RWPE1 (cell line): ENCODE data around the gene LMO2.

Experiments used
- CTCF ChIA-PET: fragments of 350-600 bp; sonication (Branson Sonifier 250); formaldehyde crosslinking; extraction: SDS; loops from one replicate; lab custom pipeline; 2021; lab: Yijun Ruan, JAX
- POLR2A ChIA-PET: fragments of 400-600 bp; formaldehyde crosslinking; extraction: SDS; loops from one replicate; lab custom pipeline; 2020; ENCODE audit warnings: antibody characterized with exemption; ENCODE audit not compliant: low non-redundant PET; lab: Yijun Ruan, JAX
- DNase-seq: peaks from one replicate; pipeline ENCODE4 v3.0.0; 2012; ENCODE audit warnings: low spot score
- H3K27ac ChIP-seq: fragments of 450-650 bp; 2 replicates; pipeline ENCODE4 v1.5.1; 2017
- CTCF ChIP-seq: fragments of 450-650 bp; conservative IDR thresholded peaks from 2 replicates; pipeline ENCODE4 v1.5.1; 2017; ENCODE audit warnings: low read depth, mild to moderate bottlenecking

LMO2 gene

GRCh38 chr11:33867996-33868646 lies 23.8 kb downstream of the LMO2 start:
- TF ChIP-seq CTCF, result no peak
- POLR2A ChIA-PET, result interaction anchor here (0.6 kb wide), 1 partner anchor 153 kb away, joined by 3 read pairs; no protein-coding TSS in a partner anchor
- CTCF ChIA-PET, result interaction anchor here (1.1 to 2.0 kb wide), 3 partner anchors 10 to 104 kb away, joined by 3 to 5 read pairs (median 5); no protein-coding TSS in a partner anchor
- H3K27ac ChIP-seq, result no peak overlapping the region
- DNase-seq, result no peak

- no peak for TF ChIP-seq CTCF
- POLR2A ChIA-PET, result interaction anchor here (0.6 kb wide), 1 partner anchor 153 kb away, joined by 3 read pairs; no protein-coding TSS in a partner anchor
- DNase-seq, result no peak
- no peak overlapping the region for H3K27ac ChIP-seq
- CTCF ChIA-PET, result interaction anchor here (0.9 to 1.1 kb wide), 2 partner anchors 10 to 441 kb away, joined by 5 read pairs; no protein-coding TSS in a partner anchor
These were observed 24.3 kb downstream of the LMO2 start for GRCh38 chr11:33867561-33867960.

GRCh38 chr11:33866936-33867335 lies 24.9 kb downstream of the LMO2 start:
- no peak overlapping the region for H3K27ac ChIP-seq
- no peak for TF ChIP-seq CTCF
- POLR2A ChIA-PET, result no interaction called here
- DNase-seq, result no peak
- CTCF ChIA-PET, result interaction anchor here (0.9 to 1.0 kb wide), 2 partner anchors 104 to 442 kb away, joined by 5 to 7 read pairs; no protein-coding TSS in a partner anchor

GRCh38 chr11:33864479-33864878 lies 27.4 kb downstream of the LMO2 start:
- DNase-seq, result no peak
- POLR2A ChIA-PET, result no interaction called here
- H3K27ac ChIP-seq, result no peak overlapping the region
- CTCF ChIA-PET, result interaction anchor here (0.6 kb wide), 2 partner anchors 16 to 104 kb away, joined by 3 to 4 read pairs; no protein-coding TSS in a partner anchor
- no peak for TF ChIP-seq CTCF

DNA sequence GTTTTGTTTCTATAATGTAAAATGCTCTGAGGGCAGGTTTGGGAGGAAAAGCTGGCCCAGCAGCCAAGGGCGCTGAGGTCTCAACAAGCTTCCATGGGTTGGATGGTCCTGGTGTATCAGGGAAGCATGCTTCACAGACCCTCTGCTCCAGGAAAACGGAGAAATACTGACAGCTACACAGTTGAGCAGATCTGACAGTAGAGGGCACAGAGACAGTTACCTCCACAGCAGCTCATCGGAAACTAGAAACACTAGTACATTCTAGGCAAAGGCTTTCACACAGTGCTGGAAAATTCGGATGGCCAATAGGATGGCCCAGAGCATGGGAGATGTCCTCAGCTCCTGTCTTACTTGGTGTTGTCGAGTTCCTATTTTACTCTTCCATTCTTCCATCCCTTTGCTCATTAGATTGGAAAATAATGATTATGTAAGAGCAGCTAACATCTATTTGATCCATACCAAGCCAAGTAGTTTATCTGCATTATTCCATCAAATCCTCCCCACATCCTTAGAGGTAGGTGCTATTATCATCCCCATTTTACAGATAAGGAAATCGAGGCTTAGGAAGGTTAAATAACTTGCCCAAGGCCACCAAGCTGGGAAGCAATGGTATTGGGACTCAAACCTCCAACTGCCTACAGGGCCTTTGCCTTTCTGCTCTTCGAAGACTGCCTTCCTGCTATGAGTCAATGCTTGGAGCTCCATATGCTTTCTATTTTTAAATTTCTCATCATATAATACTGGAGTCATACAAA lies 28.3 kb downstream of the LMO2 start:
- no peak for TF ChIP-seq CTCF
- ChIA-PET CTCF (interaction anchor here (0.6 to 2.4 kb wide), 3 partner anchors 103 to 351 kb away, joined by 4 to 7 read pairs (median 4); no protein-coding TSS in a partner anchor), POLR2A (interaction anchor here (0.7 kb wide), 1 partner anchor 499 kb away, joined by 3 read pairs; no protein-coding TSS in a partner anchor)
- DNase-seq, result no peak
- no peak overlapping the region for H3K27ac ChIP-seq

DNA sequence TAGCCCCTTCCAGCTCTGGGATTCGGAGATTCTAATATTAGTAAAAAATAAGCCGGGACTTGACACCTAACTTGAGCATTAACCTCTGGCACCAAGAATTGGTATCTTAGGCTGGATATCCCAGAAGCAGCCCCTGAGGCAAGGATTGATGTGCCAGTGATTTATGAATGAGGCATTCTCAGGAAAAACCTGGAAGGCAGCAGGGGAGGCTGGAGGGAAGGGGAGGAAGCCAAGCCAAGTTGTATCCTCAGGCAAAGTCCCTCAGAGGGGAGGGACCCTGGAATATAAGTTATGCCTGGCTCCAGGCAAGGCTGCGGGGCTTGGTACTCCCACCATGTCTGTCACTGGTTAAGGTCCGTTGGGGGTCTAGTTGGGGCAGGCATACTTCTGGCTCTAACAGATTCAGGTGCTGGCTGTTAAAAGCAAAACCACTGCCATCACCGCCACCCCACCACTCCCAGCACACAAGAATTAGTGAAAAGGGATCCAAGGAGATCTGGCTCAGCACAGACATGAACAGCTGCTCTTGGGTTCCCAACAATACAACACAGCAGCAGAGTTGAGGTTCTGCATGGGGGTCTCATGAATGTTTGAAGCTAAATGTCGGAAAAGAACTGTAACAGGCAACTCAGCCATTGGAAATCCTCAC lies 29.8 kb downstream of the LMO2 start:
- TF ChIP-seq CTCF, result no peak
- H3K27ac ChIP-seq, result no peak overlapping the region
- no peak for DNase-seq
- ChIA-PET POLR2A (no interaction called here), CTCF (interaction anchor here (0.6 to 2.4 kb wide), 3 partner anchors 32 to 120 kb away, joined by 3 to 7 read pairs (median 6); no protein-coding TSS in a partner anchor)
